Vagina (tissue), 2 donors: ENCODE measurements around the gene PIK3C2A. TPM values are rescaled to one million over a fixed set of nuclear protein-coding genes. Genes with fewer than 3 reads are reported as not detected.

ENCODE experiments used
- DNase-seq, 2 donors: peaks; one replicate each; pipeline ENCODE4 v3.0.0-alpha.2; 2017; ENCODE audit errors: extremely low spot score in 2 of 2
- H3K27ac ChIP-seq: fragments of 200-600 bp; sonication (generic); one replicate; pipeline ENCODE4 v1.5.1; 2019
- H3K27me3 ChIP-seq: fragments of 200-600 bp; sonication (generic); one replicate; pipeline ENCODE4 v1.5.1; 2019
- H3K36me3 ChIP-seq, 2 donors: fragments of 200-600 bp; sonication (generic); one replicate each; pipeline ENCODE4 v1.5.1; 2017 to 2019
- H3K4me1 ChIP-seq: fragments of 200-600 bp; sonication (generic); one replicate; pipeline ENCODE4 v1.5.1; 2019
- H3K4me3 ChIP-seq, 2 donors: fragments of 200-600 bp; sonication (generic); 1 replicate in 1 of 2; 2 replicates in 1 of 2; pipeline ENCODE4 v1.5.1; 2016 to 2019
- H3K9me3 ChIP-seq: fragments of 200-600 bp; sonication (generic); one replicate; pipeline ENCODE4 v1.5.1; 2019
- CTCF ChIP-seq, 3 experiments: fragments of 450-650 bp in 2 of 3; fragments of 200-600 bp in 1 of 3; sonication (generic) in 1 of 3; IDR thresholded peaks; one replicate each; pipeline ENCODE4 v1.5.1; 2017 to 2019; ENCODE audit warnings: antibody characterized with exemption in 3 of 3, mild to moderate bottlenecking in 2 of 3, moderate library complexity in 2 of 3
- POLR2A ChIP-seq, 2 donors: fragments of 450-650 bp; IDR thresholded peaks; one replicate each; pipeline ENCODE4 v1.6.1; 2017; ENCODE audit warnings: antibody characterized with exemption in 2 of 2, mild to moderate bottlenecking in 2 of 2, moderate library complexity in 2 of 2
- POLR2AphosphoS5 ChIP-seq, 2 donors: sonication (generic); formaldehyde crosslinking; IDR thresholded peaks; one replicate each; pipeline ENCODE4 v1.9.0; 2017; ENCODE audit warnings: antibody characterized with exemption in 2 of 2, mild to moderate bottlenecking in 2 of 2, low read depth in 1 of 2; ENCODE audit not compliant: insufficient read depth in 1 of 2
- intact Hi-C: fragments of 100-400 bp; cut with DNase I; formaldehyde crosslinking; loops from one replicate; pipeline ENCODE4 v1.15.1; 2023
- total RNA-seq: library from RNA; depleted of rRNA; stranded (reverse); fragments of >200 nt; gene quantifications from one replicate; pipeline ENCODE4 v1.2.3, GENCODE V29; 2016

Gene PIK3C2A
- total RNA-seq, 1 donor from 2014 or later = 52.1 TPM

- no peak for DNase-seq
- no peaks in the 10 kb centered on the region for H3K4me1 ChIP-seq
- H3K4me3 ChIP-seq = no peak overlapping the region
- H3K36me3 ChIP-seq = no peaks in the 10 kb centered on the region
- no peaks in the 10 kb centered on the region for H3K9me3 ChIP-seq
- no peak for TF ChIP-seq POLR2A (IDR thresholded peaks at IDR 0.05)
- no peak for TF ChIP-seq CTCF (IDR thresholded peaks at IDR 0.05)
- no peak for TF ChIP-seq POLR2AphosphoS5 (IDR thresholded peaks at IDR 0.05; ENCODE audit: insufficient read depth in 1 of 2, low read depth in 1 of 2)
- intact Hi-C loops = no loop called here
- H3K27me3 ChIP-seq = no peaks in the 10 kb centered on the region
- no peak overlapping the region for H3K27ac ChIP-seq
Observed at GRCh38 chr11:17221968-17222367, 14.2 kb upstream of the PIK3C2A start.

GRCh38 chr11:17219016-17219415, 11.2 kb upstream of the PIK3C2A start:
- no peak for DNase-seq
- TF ChIP-seq CTCF (IDR thresholded peaks at IDR 0.05) (no peak), POLR2AphosphoS5 (IDR thresholded peaks at IDR 0.05; ENCODE audit: insufficient read depth in 1 of 2, low read depth in 1 of 2) (no peak), POLR2A (IDR thresholded peaks at IDR 0.05) (no peak)
- intact Hi-C loops = no loop called here
- no peak overlapping the region for H3K4me3 ChIP-seq
- no peaks in the 10 kb centered on the region for H3K36me3 ChIP-seq
- H3K27me3 ChIP-seq = no peaks in the 10 kb centered on the region
- no peak overlapping the region for H3K27ac ChIP-seq
- no peaks in the 10 kb centered on the region for H3K4me1 ChIP-seq
- no peaks in the 10 kb centered on the region for H3K9me3 ChIP-seq

GRCh38 chr11:17218403-17218802, 10.6 kb upstream of the PIK3C2A start:
- TF ChIP-seq POLR2AphosphoS5 (IDR thresholded peaks at IDR 0.05; ENCODE audit: insufficient read depth in 1 of 2, low read depth in 1 of 2) (no peak), CTCF (IDR thresholded peaks at IDR 0.05) (no peak), POLR2A (IDR thresholded peaks at IDR 0.05) (no peak)
- Histone ChIP-seq H3K27me3 (no peaks in the 10 kb centered on the region), H3K9me3 (no peaks in the 10 kb centered on the region), H3K4me1 (no peaks in the 10 kb centered on the region), H3K4me3 (no peak overlapping the region), H3K36me3 (no peaks in the 10 kb centered on the region), H3K27ac (no peak overlapping the region)
- no peak for DNase-seq
- intact Hi-C loops = no loop called here

- Histone ChIP-seq H3K27me3 (no peaks in the 10 kb centered on the region), H3K9me3 (no peaks in the 10 kb centered on the region), H3K27ac (no peak overlapping the region), H3K36me3 (no peaks in the 10 kb centered on the region), H3K4me3 (no peak overlapping the region), H3K4me1 (no peaks in the 10 kb centered on the region)
- no peak for DNase-seq
- intact Hi-C loops = no loop called here
- TF ChIP-seq POLR2AphosphoS5 (IDR thresholded peaks at IDR 0.05; ENCODE audit: insufficient read depth in 1 of 2, low read depth in 1 of 2) (no peak), CTCF (IDR thresholded peaks at IDR 0.05) (no peak), POLR2A (IDR thresholded peaks at IDR 0.05) (no peak)
Observed at GRCh38 chr11:17217401-17217800, 9.6 kb upstream of the PIK3C2A start.

- no peaks in the 10 kb centered on the region for H3K9me3 ChIP-seq
- intact Hi-C loops = no loop called here
- no peaks in the 10 kb centered on the region for H3K36me3 ChIP-seq
- DNase-seq = no peak
- H3K27ac ChIP-seq = no peak overlapping the region
- TF ChIP-seq POLR2AphosphoS5 (IDR thresholded peaks at IDR 0.05; ENCODE audit: insufficient read depth in 1 of 2, low read depth in 1 of 2) (no peak), POLR2A (IDR thresholded peaks at IDR 0.05) (no peak), CTCF (IDR thresholded peaks at IDR 0.05) (no peak)
- H3K4me3 ChIP-seq = no peak overlapping the region
- no peaks in the 10 kb centered on the region for H3K27me3 ChIP-seq
- peaks cover 6% of the 10 kb centered on the region for H3K4me1 ChIP-seq
Observed at GRCh38 chr11:17214338-17214737, 6.6 kb upstream of the PIK3C2A start.
